Measurements from ENCODE around the gene ERAL1. TPM values are rescaled to one million over a fixed set of nuclear protein-coding genes. Genes with fewer than 3 reads are reported as not detected.
"Not testable (repeated sequence)": the region's sequence is repeated elsewhere in the genome, so short reads cannot be mapped to it uniquely, and the experiment has no call there.

Gene ERAL1
- total and polyA plus RNA-seq, 2 of the 13 experiments (the other 11 are each of a cell fraction or from before 2014, with no cell fraction given), result 46.9 to 72.2 TPM

GRCh38 chr17:28834420-28834819, 20.4 kb upstream of the ERAL1 start:
- BruUV-seq (replicated peaks), result no TSS peak
- Histone ChIP-seq H3K36me3 (replicated peaks in 1 of 2; ENCODE audit: control insufficient read depth in 1 of 2, insufficient read depth in 2 of 2, low read length in 2 of 2) (peaks cover 0 to 2% of the 10 kb centered on the region in 2 experiments; a peak in 1 of 5 replicates), H3K4me3 (replicated peaks in 1 of 3; ENCODE audit: insufficient read depth in 1 of 3, low read depth in 2 of 3, low read length in 3 of 3) (no peak overlapping the region), H3K9ac (ENCODE audit: insufficient read depth, low read depth, low read length) (no peak overlapping the region), H3K9me3 (ENCODE audit: low read length) (no peaks in the 10 kb centered on the region), H3K79me2 (ENCODE audit: insufficient read depth, low read length) (peaks cover 41% of the 10 kb centered on the region), H4K20me1 (ENCODE audit: insufficient read depth, low read length) (no peaks in the 10 kb centered on the region), H3K4me2 (ENCODE audit: low read depth, low read length) (no peak overlapping the region), H3K27ac (ENCODE audit: extremely low read length, insufficient read depth, low read length) (no peak overlapping the region), H3K27me3 (ENCODE audit: control insufficient read depth in 1 of 2, insufficient read depth in 2 of 2, low read length in 2 of 2) (no peaks in the 10 kb centered on the region), H3K4me1 (ENCODE audit: insufficient read depth, low read length) (no peaks in the 10 kb centered on the region), H2AFZ (ENCODE audit: low read length) (no peak overlapping the region)
- WGBS (ENCODE audit: low lambda C conversion rate), result 97% methylated on average over 1 of the region's 1 CpG
- no peak for FAIRE-seq
- CTCF ChIA-PET (ENCODE audit: low intra/inter-chr PET ratio, low total read pairs), result no interaction called here
- ATAC-seq, result no peak
- in situ Hi-C loops (cut with HindIII; ENCODE audit: extremely low pct_ligation_motif_present, low pct_unique_long_range_greater_than_20kb), result no loop called here
- intact Hi-C loops (cut with micrococcal nuclease; ENCODE audit: unreplicated experiment), result no loop called here
- peak; percentile 99 to 100 for TF ChIP-seq MAFK (conservative IDR thresholded peaks at IDR 0.05 in 1 of 2, IDR thresholded peaks at IDR 0.05 in 1 of 2; ENCODE audit: low read length in 2 of 2)
- TF ChIP-seq GATA4 (IDR thresholded peaks at IDR 0.05; ENCODE audit: borderline replicate concordance, low read depth), result no peak
- TF ChIP-seq RARA (CRISPR knock-in tag; IDR thresholded peaks at IDR 0.05), result no peak
- TF ChIP-seq MAFG (CRISPR knock-in tag; IDR thresholded peaks at IDR 0.05), result peak; percentile 61; the same call in 1 of the 2 replicates
- TF ChIP-seq MAFF (IDR thresholded peaks at IDR 0.05; ENCODE audit: low read depth, low read length), result peak; percentile 100
- POLR2A ChIA-PET, result no interaction called here
- no peak for DNase-seq (ENCODE audit: low spot score)

GRCh38 chr17:28836541-28836940, 18.3 kb upstream of the ERAL1 start:
- H3K4me1 ChIP-seq (ENCODE audit: insufficient read depth, low read length); in situ Hi-C loops (cut with HindIII; ENCODE audit: extremely low pct_ligation_motif_present, low pct_unique_long_range_greater_than_20kb); H3K9me3 ChIP-seq (ENCODE audit: low read length); H3K27me3 ChIP-seq (ENCODE audit: control insufficient read depth in 1 of 2, insufficient read depth in 2 of 2, low read length in 2 of 2); H2AFZ ChIP-seq (ENCODE audit: low read length); POLR2A ChIA-PET; H3K27ac ChIP-seq (ENCODE audit: extremely low read length, insufficient read depth, low read length); FAIRE-seq; ATAC-seq; CTCF ChIA-PET (ENCODE audit: low intra/inter-chr PET ratio, low total read pairs); H3K36me3 ChIP-seq (replicated peaks in 1 of 2; ENCODE audit: control insufficient read depth in 1 of 2, insufficient read depth in 2 of 2, low read length in 2 of 2); intact Hi-C loops (cut with micrococcal nuclease; ENCODE audit: unreplicated experiment); H3K4me2 ChIP-seq (ENCODE audit: low read depth, low read length); DNase-seq (ENCODE audit: low spot score); H4K20me1 ChIP-seq (ENCODE audit: insufficient read depth, low read length); H3K4me3 ChIP-seq (replicated peaks in 1 of 3; ENCODE audit: insufficient read depth in 1 of 3, low read depth in 2 of 3, low read length in 3 of 3); H3K9ac ChIP-seq (ENCODE audit: insufficient read depth, low read depth, low read length); BruUV-seq (replicated peaks): not testable (repeated sequence)
- 100% methylated on average over 10 of the region's 10 CpGs for WGBS (ENCODE audit: low lambda C conversion rate)
- peaks cover 53% of the 10 kb centered on the region for H3K79me2 ChIP-seq (ENCODE audit: insufficient read depth, low read length)

All from HepG2 (cell line).